NCI-H1105 (cell line): ENCODE results near the gene SUPT5H.
A peak's percentile ranks its signal among the peaks of the same experiment; 100 is the strongest.

Source experiments
- DNase-seq: peaks from one replicate; lab custom pipeline; 2025; lab: John Stamatoyannopoulos, UW

The SUPT5H gene

GRCh38 chr19:39445196-39446111 is at the start of gene SUPT5H:
Gene SUPT5H, plus strand, starts transcription at chr19:39445582. Its CDS starts 309 bp downstream, at chr19:39445891.
- peak; percentile 98 for DNase-seq

- DNase-seq = peak; percentile 67
These were observed 47.8 kb upstream of the SUPT5H start for GRCh38 chr19:39397360-39398296.

DNA sequence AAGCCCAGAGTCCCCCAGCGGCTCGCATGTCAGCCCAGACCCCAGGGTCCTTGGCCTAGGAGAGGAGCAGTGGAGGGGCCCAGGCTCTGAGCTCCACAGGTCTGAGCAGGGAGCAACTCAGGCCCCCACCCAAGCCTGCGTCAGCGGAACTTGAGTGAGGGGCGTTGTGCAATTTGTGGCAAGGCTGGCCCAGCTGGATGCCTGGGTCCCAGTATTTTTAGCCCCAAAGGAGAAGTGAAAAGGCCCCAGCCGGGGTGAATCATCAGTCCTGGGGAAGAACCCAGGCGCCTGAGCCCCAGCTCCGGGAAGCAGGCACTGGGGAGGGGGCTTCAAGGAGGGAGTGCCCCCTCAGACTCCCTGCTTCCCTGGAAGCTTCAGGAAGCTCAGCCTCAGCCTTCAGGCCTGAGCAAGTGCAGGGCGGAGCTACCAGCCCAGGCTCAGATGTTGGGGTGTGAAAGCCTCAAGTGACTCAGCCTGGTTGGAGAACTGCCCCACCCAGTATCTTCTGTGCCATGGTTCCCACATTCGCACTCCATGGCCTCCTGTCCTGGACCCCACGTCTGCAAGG is 47.0 kb upstream of the SUPT5H start:
- no peak for DNase-seq

- DNase-seq = no peak
These were observed 45.7 kb upstream of the SUPT5H start for GRCh38 chr19:39399668-39400050.

DNA sequence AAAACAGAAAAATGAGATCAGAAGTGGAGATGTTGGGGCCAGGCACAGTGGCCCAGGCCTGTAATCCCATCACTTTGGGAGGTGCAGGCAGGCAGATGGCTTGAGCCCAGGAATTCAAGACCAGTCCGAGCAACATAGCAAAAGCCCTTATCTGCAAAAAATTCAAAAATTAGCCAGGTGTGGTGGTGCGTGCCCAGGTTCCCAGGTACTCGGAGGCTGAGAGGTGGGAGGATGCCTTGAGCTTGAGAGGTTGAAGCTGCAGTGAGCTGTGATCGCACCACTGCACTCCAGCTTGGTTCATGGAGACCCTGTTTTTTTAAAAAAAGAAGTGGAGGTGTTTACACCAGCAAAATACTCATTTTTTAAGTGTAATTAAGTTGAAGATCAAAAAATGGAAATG is 45.3 kb upstream of the SUPT5H start:
- no peak for DNase-seq

GRCh38 chr19:39401070-39401548 is 44.3 kb upstream of the SUPT5H start:
- DNase-seq = no peak

DNA sequence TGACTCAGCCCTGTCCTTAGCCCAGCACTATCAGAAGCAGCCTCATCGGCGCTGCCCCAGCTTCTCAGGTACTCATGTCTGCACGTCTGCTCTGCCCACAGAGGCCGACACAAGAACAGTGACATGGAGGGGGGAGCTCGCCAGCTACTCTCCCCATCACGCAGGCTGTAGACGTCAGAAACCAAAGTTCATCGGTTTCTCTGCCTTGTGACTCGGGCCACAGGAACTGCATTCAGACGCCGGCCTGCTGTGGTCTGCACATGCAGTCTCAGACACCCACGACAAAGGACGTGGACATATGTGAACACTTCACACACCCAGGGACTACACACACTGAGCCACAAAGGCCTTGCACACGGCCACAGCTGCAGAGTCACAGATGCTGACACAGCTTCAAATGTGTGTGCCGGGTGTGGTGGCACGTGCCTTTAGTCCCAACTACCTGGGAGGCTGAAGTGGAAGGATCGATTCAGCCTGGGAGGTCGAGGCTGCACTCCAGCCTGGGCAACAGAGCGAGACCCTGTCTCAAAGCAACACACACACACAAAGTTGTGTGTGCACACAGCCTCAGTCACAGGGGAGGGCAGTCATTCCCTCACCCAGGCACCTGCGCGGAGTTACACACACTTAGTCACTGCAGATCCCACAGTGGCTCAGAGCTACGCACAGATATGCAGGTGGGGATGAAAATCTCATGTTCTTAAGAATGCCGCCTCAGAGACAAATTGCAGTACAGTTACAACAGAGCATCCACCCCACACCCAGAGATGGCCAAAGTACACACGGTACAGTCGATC is 43.6 kb upstream of the SUPT5H start:
- no peak for DNase-seq

DNA sequence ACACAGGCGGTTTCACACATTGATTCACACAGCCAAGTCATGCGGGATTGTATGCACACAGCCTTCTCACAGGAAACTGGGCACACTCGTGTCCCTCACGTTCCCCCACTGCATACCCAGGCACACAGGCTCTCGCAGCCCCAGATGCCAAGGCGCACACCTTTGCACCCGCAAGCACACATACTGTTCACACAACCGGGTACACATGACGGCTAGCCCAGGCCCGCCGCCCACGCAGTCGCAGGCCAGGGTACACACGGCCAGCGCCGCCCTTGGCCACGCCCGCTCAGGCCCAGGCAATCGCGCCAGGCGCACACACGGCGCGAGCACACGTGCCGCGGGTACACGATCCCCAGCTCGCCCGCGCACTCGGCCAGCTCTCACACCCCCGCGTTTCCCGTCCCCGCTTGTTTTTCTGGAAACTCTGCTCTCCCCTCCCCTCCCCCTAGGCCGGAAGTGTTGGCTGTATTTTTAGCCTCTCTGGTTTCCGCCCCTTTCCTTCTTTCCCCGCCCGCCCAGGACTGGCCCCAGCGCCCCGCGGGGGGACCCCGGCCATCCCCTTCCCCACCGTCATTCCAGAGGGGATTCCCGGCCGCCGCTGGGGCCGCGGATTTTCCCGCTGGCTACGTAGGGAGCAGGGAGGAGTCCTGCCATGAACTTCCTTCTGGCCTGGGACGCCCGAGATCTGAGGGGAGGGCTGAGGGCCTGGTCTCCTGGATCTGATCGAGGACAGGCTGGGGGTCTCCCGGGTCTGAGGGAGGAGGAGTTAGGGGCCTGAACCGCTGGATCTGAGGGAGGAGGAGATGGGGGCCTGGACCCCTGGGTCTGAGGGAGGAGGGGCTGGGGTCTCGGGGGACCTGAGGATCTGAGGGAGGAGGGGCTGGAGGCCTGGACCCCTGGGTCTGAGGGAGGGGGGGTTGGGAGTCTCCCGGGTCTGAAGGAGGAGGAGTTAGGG is 42.8 kb upstream of the SUPT5H start:
- peak; percentile 25 for DNase-seq

DNA sequence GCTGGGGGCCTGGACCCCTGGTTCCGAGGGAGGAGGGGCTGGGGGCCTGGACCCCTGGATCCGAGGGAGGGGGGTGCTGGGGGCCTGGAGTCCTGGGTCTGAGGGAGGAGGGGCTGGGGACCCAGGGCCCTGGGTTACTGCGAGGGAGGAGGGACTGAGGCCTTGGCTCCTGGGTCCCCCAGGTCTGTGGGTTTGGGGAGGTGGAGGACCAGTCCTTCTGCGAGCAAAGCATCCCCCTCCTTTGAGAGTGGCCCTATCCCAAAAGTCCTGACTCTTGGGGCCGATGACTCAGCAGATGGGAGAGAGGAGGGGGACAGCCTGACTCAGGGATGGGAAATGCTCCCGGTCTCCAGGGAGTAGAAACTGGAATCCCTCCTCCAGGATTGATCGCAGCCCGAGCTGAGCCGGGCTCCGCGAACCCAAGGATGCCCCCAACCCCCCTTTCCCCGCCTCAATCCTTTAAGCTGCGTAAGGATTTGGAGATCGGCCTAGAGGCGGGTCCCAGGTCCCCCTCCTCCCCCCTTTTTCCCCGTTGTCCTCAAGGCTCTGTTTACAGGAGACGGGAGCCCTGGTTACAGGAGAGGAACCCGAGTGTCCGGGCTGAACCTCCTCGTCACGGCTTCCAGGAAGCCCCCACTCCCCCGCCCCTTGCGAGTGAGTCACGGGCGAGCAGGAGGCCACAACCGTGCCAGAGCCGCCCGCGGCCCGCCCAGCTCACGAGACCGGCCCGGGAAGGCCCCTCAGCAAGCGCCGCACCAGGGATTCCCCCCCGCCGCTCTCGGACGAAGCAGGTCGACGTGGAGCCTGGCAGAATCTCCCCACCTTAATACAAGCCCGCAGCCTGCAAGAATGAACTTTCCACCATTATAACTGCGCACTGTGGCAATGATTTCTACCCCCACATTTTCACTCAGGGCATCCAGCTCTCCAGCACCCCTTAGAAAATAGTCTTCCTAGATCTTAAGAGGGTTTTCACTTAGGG is 41.8 kb upstream of the SUPT5H start:
- no peak for DNase-seq

DNA sequence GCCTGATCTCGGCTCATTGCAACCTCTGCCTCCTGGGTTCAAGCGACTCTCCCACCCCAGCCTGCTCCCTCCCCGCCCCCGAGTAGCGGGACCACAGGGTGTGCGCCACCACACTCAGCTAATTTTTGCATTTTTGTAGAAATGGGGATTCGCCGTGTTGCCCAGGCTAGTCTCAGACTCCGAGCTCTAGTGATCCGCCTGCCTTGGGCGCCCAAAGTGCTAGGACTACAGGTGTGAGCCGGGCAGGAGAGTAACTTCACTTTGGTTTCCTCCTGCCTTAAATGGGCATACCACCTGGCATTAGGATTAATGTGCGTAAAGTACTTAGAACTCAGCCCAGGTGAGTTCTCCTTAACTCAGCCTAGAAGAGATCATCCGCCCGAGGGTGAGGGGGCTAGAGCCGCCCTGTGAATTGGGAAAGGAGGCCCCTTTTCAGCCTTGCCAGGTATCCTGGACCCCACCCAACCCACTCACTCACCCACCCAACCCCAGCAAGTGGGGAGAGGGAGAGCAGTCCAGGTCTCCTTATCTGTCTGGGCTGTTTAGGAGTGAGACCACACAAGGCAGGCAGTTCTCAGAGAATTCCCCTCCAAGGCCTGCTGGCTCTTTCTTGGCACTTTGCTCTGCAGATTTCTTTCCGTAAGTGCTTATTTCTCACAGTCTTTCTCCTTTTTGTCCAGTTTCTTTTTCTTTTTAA is 40.0 kb upstream of the SUPT5H start:
- no peak for DNase-seq

GRCh38 chr19:39405958-39406655 is 39.3 kb upstream of the SUPT5H start:
- DNase-seq = no peak

DNA sequence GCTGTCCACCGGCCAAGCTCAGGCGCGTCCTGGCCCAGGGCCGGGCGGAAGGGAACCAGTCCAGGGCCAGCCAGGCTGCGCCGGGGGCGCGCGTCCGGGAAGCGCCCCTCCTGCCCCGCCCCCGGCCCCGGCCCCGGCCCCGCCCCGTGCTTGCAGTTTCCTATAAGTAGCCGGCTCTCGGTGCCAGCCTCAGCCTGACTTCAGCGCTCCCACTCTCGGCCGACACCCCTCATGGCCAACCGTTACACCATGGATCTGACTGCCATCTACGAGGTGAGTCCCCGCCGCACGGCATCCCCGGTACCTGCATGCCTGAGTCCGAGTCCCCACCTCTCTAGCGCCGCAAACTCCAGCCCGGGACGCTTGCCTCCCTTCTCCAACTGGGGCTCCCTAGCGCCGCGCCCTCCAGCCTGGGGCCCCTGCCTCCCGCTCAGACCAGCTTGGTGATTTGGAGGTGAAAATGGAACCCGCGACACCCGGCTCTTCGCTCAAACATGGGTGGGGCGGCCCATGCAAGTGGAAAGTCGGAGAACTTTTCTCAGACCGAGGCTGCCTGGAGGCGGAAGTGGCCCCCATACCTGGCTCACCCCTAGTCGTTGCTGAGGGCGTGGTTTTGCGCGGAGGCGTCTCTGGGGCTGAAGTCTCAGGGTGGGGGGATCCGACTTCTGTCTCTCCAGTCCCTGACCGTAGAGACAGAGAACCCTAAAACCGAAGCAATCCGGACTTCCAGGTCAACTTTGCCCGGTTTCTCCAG is 38.5 kb upstream of the SUPT5H start, which contains the start of gene ZFP36:
TSS of gene ZFP36 (plus strand) at position 192 of the 754 bp plus-strand sequence. CDS start at position 250, 58 bp downstream.
- peak; percentile 53 for DNase-seq

GRCh38 chr19:39407410-39407659 is 38.0 kb upstream of the SUPT5H start:
- DNase-seq = no peak

DNA sequence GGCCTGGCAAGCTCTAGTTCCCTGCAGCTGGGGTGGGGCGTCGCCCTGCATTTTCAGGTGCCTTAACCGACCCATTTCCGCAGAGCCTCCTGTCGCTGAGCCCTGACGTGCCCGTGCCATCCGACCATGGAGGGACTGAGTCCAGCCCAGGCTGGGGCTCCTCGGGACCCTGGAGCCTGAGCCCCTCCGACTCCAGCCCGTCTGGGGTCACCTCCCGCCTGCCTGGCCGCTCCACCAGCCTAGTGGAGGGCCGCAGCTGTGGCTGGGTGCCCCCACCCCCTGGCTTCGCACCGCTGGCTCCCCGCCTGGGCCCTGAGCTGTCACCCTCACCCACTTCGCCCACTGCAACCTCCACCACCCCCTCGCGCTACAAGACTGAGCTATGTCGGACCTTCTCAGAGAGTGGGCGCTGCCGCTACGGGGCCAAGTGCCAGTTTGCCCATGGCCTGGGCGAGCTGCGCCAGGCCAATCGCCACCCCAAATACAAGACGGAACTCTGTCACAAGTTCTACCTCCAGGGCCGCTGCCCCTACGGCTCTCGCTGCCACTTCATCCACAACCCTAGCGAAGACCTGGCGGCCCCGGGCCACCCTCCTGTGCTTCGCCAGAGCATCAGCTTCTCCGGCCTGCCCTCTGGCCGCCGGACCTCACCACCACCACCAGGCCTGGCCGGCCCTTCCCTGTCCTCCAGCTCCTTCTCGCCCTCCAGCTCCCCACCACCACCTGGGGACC is 37.6 kb upstream of the SUPT5H start:
- DNase-seq = no peak

DNA sequence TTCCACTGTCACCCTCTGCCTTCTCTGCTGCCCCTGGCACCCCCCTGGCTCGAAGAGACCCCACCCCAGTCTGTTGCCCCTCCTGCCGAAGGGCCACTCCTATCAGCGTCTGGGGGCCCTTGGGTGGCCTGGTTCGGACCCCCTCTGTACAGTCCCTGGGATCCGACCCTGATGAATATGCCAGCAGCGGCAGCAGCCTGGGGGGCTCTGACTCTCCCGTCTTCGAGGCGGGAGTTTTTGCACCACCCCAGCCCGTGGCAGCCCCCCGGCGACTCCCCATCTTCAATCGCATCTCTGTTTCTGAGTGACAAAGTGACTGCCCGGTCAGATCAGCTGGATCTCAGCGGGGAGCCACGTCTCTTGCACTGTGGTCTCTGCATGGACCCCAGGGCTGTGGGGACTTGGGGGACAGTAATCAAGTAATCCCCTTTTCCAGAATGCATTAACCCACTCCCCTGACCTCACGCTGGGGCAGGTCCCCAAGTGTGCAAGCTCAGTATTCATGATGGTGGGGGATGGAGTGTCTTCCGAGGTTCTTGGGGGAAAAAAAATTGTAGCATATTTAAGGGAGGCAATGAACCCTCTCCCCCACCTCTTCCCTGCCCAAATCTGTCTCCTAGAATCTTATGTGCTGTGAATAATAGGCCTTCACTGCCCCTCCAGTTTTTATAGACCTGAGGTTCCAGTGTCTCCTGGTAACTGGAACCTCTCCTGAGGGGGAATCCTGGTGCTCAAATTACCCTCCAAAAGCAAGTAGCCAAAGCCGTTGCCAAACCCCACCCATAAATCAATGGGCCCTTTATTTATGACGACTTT is 36.8 kb upstream of the SUPT5H start:
- DNase-seq = peak; percentile 11
